HUES48 (cell line): Measurements from ENCODE around the gene OR2F2.

Experiments
- H3K27ac ChIP-seq: one replicate; pipeline ENCODE4 v1.7.0; 2013; ENCODE audit warnings: low read depth, low read length, inconsistent platforms
- H3K27me3 ChIP-seq: 2 replicates; pipeline ENCODE4 v1.6.1; 2013; ENCODE audit warnings: mild to moderate bottlenecking, low read length; ENCODE audit not compliant: control insufficient read depth, insufficient read depth
- H3K36me3 ChIP-seq: 2 replicates; pipeline ENCODE4 v1.6.1; 2013; ENCODE audit warnings: low read length; ENCODE audit not compliant: control insufficient read depth, insufficient read depth
- H3K4me1 ChIP-seq: 2 replicates; pipeline ENCODE4 v1.6.1; 2013; ENCODE audit warnings: mild to moderate bottlenecking, low read length; ENCODE audit not compliant: control insufficient read depth, insufficient read depth
- H3K4me3 ChIP-seq: 2 replicates; pipeline ENCODE4 v1.5.1; 2013; ENCODE audit warnings: mild to moderate bottlenecking, low read depth, low read length
- H3K9ac ChIP-seq: 2 replicates; pipeline ENCODE4 v1.6.1; 2013; ENCODE audit warnings: mild to moderate bottlenecking, low read depth, low read length, moderate library complexity
- H3K9me3 ChIP-seq: 2 replicates; pipeline ENCODE4 v1.6.1; 2013; ENCODE audit warnings: low read length; ENCODE audit not compliant: control insufficient read depth, insufficient read depth

Gene OR2F2

DNA sequence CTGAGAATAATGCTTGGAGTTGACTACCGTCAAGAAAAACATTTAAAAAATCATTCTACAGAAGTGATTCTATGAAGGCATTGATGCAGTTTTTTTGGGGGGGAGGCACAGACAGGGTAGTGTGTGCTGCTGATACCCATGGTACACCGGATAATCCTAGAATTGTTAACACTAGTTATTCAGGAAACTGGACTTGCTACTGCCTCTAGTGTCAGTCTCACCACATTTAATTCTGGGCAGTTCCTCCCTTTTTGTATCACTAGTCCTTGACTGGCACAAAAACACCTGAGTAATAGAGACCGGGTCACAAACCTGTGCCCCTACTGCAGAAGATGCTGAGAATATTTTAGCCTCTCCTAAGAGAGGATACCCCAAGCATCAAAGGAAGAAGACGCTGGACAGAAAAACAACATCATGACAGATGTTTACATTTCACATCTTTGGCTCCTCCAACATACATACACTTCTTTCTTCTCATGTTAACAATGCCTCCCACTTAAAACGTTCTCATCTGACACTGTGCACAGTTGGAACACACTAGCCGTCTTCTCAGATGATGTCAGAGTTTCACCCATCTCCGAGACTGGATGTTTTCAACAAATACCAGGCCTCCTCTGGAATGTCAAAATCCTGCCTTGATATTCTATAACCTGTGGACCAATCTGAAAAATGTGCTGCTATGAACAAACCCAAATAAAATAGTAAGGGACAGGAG, 19.9 kb upstream of the OR2F2 start:
- no peak overlapping the region for H3K27ac ChIP-seq
- H3K36me3 ChIP-seq: no peaks in the 10 kb centered on the region
- no peaks in the 10 kb centered on the region for H3K27me3 ChIP-seq
- H3K4me1 ChIP-seq: no peaks in the 10 kb centered on the region
- H3K9ac ChIP-seq: no peak overlapping the region
- no peak overlapping the region for H3K4me3 ChIP-seq
- no peaks in the 10 kb centered on the region for H3K9me3 ChIP-seq

DNA sequence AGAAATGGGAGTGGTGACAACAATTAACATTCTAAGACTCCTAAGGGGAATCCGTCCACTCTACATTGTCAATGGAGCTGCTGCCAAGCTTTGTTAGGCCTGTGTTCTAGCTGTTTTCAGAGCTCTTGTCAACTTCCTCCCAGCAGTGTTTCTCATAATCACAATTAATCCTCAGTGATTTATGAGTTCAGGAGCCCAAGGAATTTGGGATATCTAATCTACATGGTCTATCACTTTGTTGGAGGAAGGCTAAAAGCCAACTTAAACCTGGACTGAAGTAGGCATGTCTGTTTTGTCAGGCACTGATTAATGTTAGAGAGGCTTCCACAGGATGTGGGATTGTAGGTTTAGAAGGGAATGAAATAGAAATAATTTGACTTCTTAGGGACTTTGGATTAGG, 10.2 kb upstream of the OR2F2 start:
- Histone ChIP-seq H3K9ac (no peak overlapping the region), H3K9me3 (no peaks in the 10 kb centered on the region), H3K4me3 (no peak overlapping the region), H3K4me1 (no peaks in the 10 kb centered on the region), H3K27me3 (no peaks in the 10 kb centered on the region), H3K27ac (no peak overlapping the region), H3K36me3 (no peaks in the 10 kb centered on the region)

DNA sequence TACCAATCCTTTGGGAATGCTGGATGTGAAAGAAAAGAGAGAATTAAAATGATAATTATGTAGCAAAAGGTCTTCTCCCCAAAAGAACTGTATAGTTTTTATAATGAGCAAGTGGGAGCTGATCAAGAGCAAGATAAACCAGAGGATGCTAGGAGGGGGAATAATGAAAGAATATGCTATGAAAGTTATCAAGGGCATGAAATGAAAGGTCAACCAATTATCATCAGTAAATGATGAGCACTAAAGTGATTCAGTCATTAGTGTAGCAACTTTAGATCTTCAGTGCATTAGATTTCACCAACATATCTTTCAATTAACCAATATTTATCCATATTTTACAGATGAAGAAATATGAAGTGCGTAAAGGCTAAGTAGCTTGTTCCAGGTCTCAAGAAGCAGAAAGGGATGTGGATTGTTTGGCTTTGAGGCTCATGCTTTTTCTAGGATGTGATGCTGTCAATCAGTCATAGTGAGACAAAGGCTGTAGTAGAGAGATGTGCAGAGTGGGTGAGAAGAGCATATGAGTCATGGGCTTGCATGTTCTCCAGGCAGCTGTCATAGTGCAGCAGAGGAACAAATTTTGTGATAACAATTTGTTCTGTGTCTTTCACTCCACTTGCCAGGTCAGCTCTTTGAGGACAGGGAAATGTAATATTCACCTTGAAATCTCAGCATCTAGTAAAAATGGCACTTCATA, 5.7 kb upstream of the OR2F2 start:
- H3K4me3 ChIP-seq: no peak overlapping the region
- no peaks in the 10 kb centered on the region for H3K4me1 ChIP-seq
- H3K27me3 ChIP-seq: no peaks in the 10 kb centered on the region
- H3K9ac ChIP-seq: no peak overlapping the region
- no peaks in the 10 kb centered on the region for H3K36me3 ChIP-seq
- H3K9me3 ChIP-seq: no peaks in the 10 kb centered on the region
- no peak overlapping the region for H3K27ac ChIP-seq

DNA sequence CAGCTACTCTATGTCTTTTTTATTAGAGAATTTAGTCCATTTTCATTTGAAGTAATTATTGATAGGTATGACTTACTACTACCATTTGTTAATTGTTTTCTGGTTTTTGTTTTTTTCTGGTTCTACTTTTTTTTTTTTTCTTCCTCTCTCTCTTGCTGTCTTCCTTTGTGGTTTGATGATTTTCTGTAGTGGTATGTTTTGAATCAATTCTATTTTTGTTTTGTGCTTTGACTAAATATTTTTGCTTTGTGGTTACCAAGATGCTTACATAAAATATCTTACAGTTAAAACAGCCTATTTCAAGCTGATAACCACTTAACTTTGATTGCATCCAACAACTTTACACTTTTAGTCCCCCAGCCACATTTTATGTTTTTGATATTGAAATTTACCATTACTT, 3.3 kb upstream of the OR2F2 start:
- Histone ChIP-seq H3K36me3 (no peaks in the 10 kb centered on the region), H3K9me3 (no peaks in the 10 kb centered on the region), H3K4me3 (no peak overlapping the region), H3K4me1 (no peaks in the 10 kb centered on the region), H3K27me3 (no peaks in the 10 kb centered on the region), H3K9ac (no peak overlapping the region), H3K27ac (no peak overlapping the region)

DNA sequence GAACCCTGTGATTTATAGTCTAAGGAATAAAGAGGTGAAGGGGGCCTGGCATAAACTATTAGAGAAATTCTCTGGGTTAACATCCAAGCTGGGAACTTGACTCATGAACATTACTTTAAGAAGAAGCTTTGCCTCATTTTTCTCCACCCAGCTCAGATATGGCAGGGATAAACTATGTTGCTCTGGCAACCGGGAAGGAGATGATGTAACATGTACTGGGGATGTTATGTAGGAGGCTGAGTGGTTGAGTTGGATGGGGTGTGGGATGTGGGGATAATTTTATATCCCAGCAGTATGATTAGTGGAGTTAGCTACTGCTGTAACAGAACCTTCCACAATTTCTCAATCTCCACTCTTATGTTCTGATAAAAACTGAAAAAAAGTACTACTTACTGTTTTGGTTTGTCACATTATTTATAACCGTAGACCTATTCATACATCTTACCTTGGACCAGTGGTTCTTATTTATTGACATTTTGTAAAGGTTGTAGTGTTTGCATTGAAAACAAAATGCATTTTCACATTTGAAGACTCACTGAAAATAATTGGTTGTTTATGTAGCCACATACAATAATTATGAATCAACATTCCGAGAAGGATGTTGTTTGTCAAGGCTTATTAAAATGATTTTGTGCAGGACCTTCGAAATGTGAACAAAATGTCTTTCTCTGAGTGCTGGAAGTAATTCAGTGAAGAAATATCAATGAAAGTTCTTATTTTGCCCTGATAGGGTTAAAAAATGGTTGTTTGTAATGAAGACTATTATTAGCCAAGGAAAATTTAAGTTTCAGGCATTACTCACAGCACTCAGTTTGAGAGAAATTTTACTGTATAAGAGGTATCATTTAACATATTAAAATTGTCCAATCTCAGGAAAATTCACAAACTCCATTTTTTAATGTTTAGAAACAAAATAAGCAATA, 1.3 kb downstream of the OR2F2 start:
- no peak overlapping the region for H3K27ac ChIP-seq
- no peaks in the 10 kb centered on the region for H3K27me3 ChIP-seq
- no peak overlapping the region for H3K9ac ChIP-seq
- no peak overlapping the region for H3K4me3 ChIP-seq
- no peaks in the 10 kb centered on the region for H3K4me1 ChIP-seq
- H3K36me3 ChIP-seq: no peaks in the 10 kb centered on the region
- H3K9me3 ChIP-seq: no peaks in the 10 kb centered on the region

DNA sequence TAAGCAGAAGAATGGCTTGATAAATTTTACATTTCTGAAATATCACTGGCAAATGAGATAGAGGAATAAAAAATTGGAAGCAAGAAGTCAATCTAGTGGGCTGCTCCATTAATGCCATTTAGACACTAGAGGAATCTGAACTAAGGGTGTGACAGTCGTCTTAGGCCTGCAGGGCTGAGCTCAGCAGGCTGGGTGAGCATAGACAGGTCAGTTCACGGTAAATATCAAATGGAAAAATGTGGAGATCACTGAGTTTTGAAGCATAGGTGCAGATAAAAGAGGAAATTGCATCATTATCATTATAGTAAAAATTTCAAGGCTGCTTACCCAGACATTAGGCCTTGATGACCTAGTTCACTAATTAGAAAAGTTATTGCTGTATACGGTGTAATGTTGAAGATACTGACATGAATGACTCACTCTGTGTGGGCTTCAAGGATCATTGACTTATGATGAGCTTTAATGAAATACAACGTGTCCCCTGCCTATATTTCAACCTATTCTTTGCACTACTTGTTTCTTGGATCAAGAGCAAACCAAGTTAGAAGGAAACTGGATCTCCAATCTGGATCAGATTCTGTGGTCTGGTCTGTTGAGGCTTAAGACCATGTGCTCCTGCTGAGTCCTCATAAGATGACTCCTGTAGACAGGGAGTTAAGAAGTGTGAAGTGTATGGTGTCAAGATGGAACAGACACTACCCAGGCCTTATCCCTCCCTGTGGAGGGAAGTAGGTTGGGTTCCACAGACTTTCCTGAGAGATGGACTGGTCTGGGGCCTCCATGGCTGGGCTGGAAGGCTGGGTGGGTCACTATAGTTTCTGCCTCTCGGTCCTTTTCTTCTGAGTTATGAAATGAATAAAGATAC, 3.6 kb downstream of the OR2F2 start:
- Histone ChIP-seq H3K4me1 (no peaks in the 10 kb centered on the region), H3K36me3 (no peaks in the 10 kb centered on the region), H3K9ac (no peak overlapping the region), H3K9me3 (no peaks in the 10 kb centered on the region), H3K27me3 (no peaks in the 10 kb centered on the region), H3K4me3 (no peak overlapping the region), H3K27ac (no peak overlapping the region)

DNA sequence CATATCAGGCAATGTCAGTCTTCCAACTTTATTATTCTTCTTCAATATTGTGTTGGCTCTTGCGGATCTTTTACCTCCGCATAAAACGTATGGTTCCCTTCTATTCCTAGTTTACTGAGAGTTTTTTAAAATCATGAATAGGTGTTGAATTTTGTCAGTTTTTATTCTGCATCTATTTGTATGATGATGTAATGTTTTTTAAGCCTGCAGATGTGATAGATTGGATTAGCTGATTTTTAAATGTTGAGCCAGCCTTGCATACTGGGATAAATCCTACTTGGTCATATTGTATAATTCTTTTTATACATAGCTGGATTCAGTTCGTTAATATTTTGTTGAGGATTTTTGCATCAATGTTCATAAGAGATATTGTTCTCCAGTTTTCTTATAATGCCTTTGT, 10.4 kb downstream of the OR2F2 start:
- no peaks in the 10 kb centered on the region for H3K9me3 ChIP-seq
- H3K9ac ChIP-seq: no peak overlapping the region
- no peak overlapping the region for H3K27ac ChIP-seq
- no peaks in the 10 kb centered on the region for H3K4me1 ChIP-seq
- no peaks in the 10 kb centered on the region for H3K36me3 ChIP-seq
- no peak overlapping the region for H3K4me3 ChIP-seq
- H3K27me3 ChIP-seq: no peaks in the 10 kb centered on the region

DNA sequence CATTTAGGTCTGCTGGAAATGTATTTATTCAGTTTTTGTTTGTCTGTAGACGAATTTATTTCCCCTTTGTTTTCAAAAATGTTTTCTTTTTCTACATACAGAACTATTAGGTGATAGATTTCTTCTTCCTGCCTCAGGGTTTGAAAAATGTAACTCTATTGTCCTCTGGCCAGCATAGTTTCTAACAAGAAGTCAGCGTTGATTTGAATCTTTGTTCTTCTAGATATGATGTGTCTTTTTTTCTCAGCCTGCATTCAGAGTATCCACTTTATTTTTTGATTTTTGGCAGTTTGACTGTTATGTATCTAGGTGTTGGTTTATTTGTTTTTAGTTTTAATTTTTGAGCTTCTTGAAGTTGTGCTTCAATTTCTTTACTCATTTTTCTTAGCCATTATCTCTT, 12.1 kb downstream of the OR2F2 start:
- Histone ChIP-seq H3K4me1 (no peaks in the 10 kb centered on the region), H3K27ac (no peak overlapping the region), H3K4me3 (no peak overlapping the region), H3K9me3 (no peaks in the 10 kb centered on the region), H3K27me3 (no peaks in the 10 kb centered on the region), H3K36me3 (no peaks in the 10 kb centered on the region), H3K9ac (no peak overlapping the region)

DNA sequence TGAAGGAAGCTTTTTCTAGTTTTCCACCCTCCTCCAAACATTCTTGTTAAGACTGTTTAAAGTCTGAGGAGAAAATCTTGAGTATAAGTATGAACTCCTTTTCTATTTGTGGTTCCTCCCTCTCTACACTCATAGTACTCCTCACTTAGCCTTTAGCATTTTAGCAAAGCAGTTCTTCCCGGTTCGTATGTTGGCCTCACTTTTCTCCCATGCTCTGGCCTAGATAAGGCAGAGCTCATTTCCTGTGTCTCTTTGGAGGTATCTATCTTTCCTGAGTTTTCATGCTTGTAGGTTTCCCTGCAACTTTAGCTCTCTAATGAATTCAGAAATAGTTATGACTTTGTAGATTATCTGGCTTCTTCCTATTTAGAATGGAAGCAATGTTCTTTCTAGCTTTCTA, 13.7 kb downstream of the OR2F2 start:
- Histone ChIP-seq H3K36me3 (no peaks in the 10 kb centered on the region), H3K4me3 (no peak overlapping the region), H3K27ac (no peak overlapping the region), H3K27me3 (no peaks in the 10 kb centered on the region), H3K9ac (no peak overlapping the region), H3K4me1 (no peaks in the 10 kb centered on the region), H3K9me3 (no peaks in the 10 kb centered on the region)

DNA sequence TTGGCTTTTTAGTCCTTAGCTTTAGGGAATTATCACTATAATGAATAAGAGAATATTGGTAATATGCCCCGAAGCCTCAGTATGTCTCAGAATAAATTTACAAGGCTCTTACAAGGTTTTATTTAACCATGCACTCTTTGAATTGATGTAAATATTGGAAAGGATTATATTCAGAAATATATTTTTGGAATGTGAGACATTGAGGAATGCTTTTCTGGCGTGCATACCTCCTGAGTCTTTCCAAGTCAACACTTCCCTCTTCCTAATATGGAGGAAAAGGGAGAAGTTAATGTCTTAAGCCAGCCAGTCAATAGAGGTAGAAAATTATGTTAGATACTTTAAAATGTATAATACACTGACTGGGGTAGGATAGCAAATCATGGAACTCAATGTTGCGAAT, 18.4 kb downstream of the OR2F2 start:
- H3K27me3 ChIP-seq: no peaks in the 10 kb centered on the region
- H3K9me3 ChIP-seq: no peaks in the 10 kb centered on the region
- no peak overlapping the region for H3K27ac ChIP-seq
- H3K36me3 ChIP-seq: no peaks in the 10 kb centered on the region
- no peak overlapping the region for H3K9ac ChIP-seq
- no peak overlapping the region for H3K4me3 ChIP-seq
- H3K4me1 ChIP-seq: peaks cover 9% of the 10 kb centered on the region
